Neural progenitor cell (in vitro differentiated cells): ENCODE measurements around the gene NSUN6. TPM values are rescaled to one million over a fixed set of nuclear protein-coding genes. Genes with fewer than 3 reads are reported as not detected.

Experiments
- DNase-seq: peaks from one replicate; pipeline ENCODE4 v3.0.0-alpha.2; 2016; ENCODE audit warnings: low spot score
- H2AFZ ChIP-seq: fragments of 200-600 bp; sonication (generic); replicated peaks from 2 replicates; pipeline ENCODE4 v1.6.1; 2016; ENCODE audit warnings: antibody characterized with exemption
- H3F3A ChIP-seq: fragments of 200-600 bp; sonication (generic); 2 replicates; pipeline ENCODE4 v1.6.1; 2016; ENCODE audit warnings: antibody characterized with exemption, low read depth
- H3K27ac ChIP-seq: fragments of 200-600 bp; sonication (generic); 2 replicates; pipeline ENCODE4 v1.5.1; 2016; ENCODE audit warnings: mild to moderate bottlenecking
- H3K27me3 ChIP-seq: fragments of 200-600 bp; sonication (generic); 2 replicates; pipeline ENCODE4 v1.6.1; 2016; ENCODE audit warnings: mild to moderate bottlenecking, moderate library complexity
- H3K36me3 ChIP-seq: fragments of 200-600 bp; sonication (generic); 2 replicates; pipeline ENCODE4 v1.5.1; 2016
- H3K4me1 ChIP-seq: fragments of 200-600 bp; sonication (generic); 2 replicates; pipeline ENCODE4 v1.6.1; 2016; ENCODE audit warnings: mixed run types
- H3K4me2 ChIP-seq: fragments of 200-600 bp; sonication (generic); 2 replicates; pipeline ENCODE4 v1.6.1; 2016
- H3K4me3 ChIP-seq: fragments of 200-600 bp; sonication (generic); 2 replicates; pipeline ENCODE4 v1.5.1; 2016
- H3K79me2 ChIP-seq: fragments of 200-600 bp; sonication (generic); 2 replicates; pipeline ENCODE4 v1.6.1; 2016; ENCODE audit warnings: low read depth
- H3K9ac ChIP-seq: fragments of 200-600 bp; sonication (generic); 2 replicates; pipeline ENCODE4 v1.6.1; 2016
- H3K9me3 ChIP-seq: fragments of 200-600 bp; sonication (generic); 2 replicates; pipeline ENCODE4 v1.5.1; 2016; ENCODE audit warnings: low read depth
- H4K20me1 ChIP-seq: fragments of 200-600 bp; sonication (generic); 2 replicates; pipeline ENCODE4 v1.6.1; 2016; ENCODE audit warnings: low read depth
- H3K27ac Mint-ChIP-seq: 3 replicates; pipeline ENCODE4 v1.8.0; 2021; ENCODE audit warnings: mixed read lengths
- H3K27me3 Mint-ChIP-seq: 2 replicates; pipeline ENCODE4 v1.8.0; 2022; ENCODE audit warnings: low read depth, mild to moderate bottlenecking, inconsistent platforms, moderate library complexity, mixed read lengths; ENCODE audit not compliant: insufficient read depth
- H3K36me3 Mint-ChIP-seq: 3 replicates; pipeline ENCODE4 v1.8.0; 2021; ENCODE audit warnings: mixed read lengths
- H3K4me1 Mint-ChIP-seq: 3 replicates; pipeline ENCODE4 v1.8.0; 2021; ENCODE audit warnings: mixed read lengths
- H3K4me3 Mint-ChIP-seq: 3 replicates; pipeline ENCODE4 v1.8.0; 2021; ENCODE audit warnings: mild to moderate bottlenecking, moderate library complexity, mixed read lengths
- H3K9me3 Mint-ChIP-seq: 3 replicates; pipeline ENCODE4 v1.8.0; 2020; ENCODE audit warnings: mixed read lengths
- CTCF ChIP-seq: fragments of 200-600 bp; sonication (generic); IDR thresholded peaks from 2 replicates; pipeline ENCODE4 v1.5.1; 2017; ENCODE audit warnings: antibody characterized with exemption, mild to moderate bottlenecking
- EZH2 ChIP-seq: fragments of 200-600 bp; sonication (generic); IDR thresholded peaks from 2 replicates; pipeline ENCODE4 v1.6.1; 2017; ENCODE audit warnings: antibody characterized with exemption, mild to moderate bottlenecking, moderate library complexity
- EZH2phosphoT487 ChIP-seq: fragments of 200-600 bp; sonication (generic); IDR thresholded peaks from 2 replicates; pipeline ENCODE4 v1.6.1; 2017; ENCODE audit warnings: antibody characterized with exemption
- total RNA-seq: library from RNA; depleted of rRNA; stranded (reverse); fragments of >200 nt; gene quantifications from 2 replicates; pipeline ENCODE4 v1.2.3, GENCODE V29; 2015; ENCODE audit warnings: low replicate concordance

The NSUN6 gene
- total RNA-seq, 1 donor from 2014 or later, result 21.9 TPM

- H3K9me3 ChIP-seq, result no peaks in the 10 kb centered on the region
- H3K9ac ChIP-seq, result no peak overlapping the region
- Mint-ChIP-seq H3K36me3 (peaks cover 6% of the 10 kb centered on the region), H3K4me1 (peaks cover 6% of the 10 kb centered on the region), H3K27ac (no peak overlapping the region), H3K9me3 (no peaks in the 10 kb centered on the region), H3K27me3 (peaks cover 2% of the 10 kb centered on the region), H3K4me3 (no peak overlapping the region)
- no peaks in the 10 kb centered on the region for H3K4me1 ChIP-seq
- H3K27me3 ChIP-seq, result no peaks in the 10 kb centered on the region
- no peaks in the 10 kb centered on the region for H3K79me2 ChIP-seq
- no peak overlapping the region for H2AFZ ChIP-seq
- TF ChIP-seq EZH2phosphoT487, result no peak
- TF ChIP-seq EZH2, result no peak
- TF ChIP-seq CTCF, result no peak
- H3F3A ChIP-seq, result no peaks in the 10 kb centered on the region
- DNase-seq, result no peak
- no peaks in the 10 kb centered on the region for H4K20me1 ChIP-seq
- no peak overlapping the region for H3K4me2 ChIP-seq
- no peak overlapping the region for H3K27ac ChIP-seq
- H3K4me3 ChIP-seq, result no peak overlapping the region
- H3K36me3 ChIP-seq, result peaks cover 2% of the 10 kb centered on the region
Observed at GRCh38 chr10:18606051-18606695, 45.2 kb downstream of the NSUN6 start.

GRCh38 chr10:18601321-18601720 is 50.1 kb downstream of the NSUN6 start:
- no peak for DNase-seq

GRCh38 chr10:18599392-18599791 is 52.0 kb downstream of the NSUN6 start:
- Mint-ChIP-seq H3K4me3 (no peak overlapping the region), H3K9me3 (no peaks in the 10 kb centered on the region), H3K4me1 (no peaks in the 10 kb centered on the region), H3K27ac (no peak overlapping the region), H3K27me3 (no peaks in the 10 kb centered on the region), H3K36me3 (peaks cover 8% of the 10 kb centered on the region)
- Histone ChIP-seq H2AFZ (no peak overlapping the region), H3F3A (no peaks in the 10 kb centered on the region), H3K9me3 (no peaks in the 10 kb centered on the region), H3K4me1 (no peaks in the 10 kb centered on the region), H3K4me2 (no peak overlapping the region), H3K36me3 (no peaks in the 10 kb centered on the region), H3K4me3 (no peak overlapping the region), H4K20me1 (no peaks in the 10 kb centered on the region), H3K9ac (no peak overlapping the region), H3K27me3 (no peaks in the 10 kb centered on the region), H3K27ac (no peak overlapping the region), H3K79me2 (no peaks in the 10 kb centered on the region)
- DNase-seq, result no peak
- TF ChIP-seq EZH2phosphoT487 (no peak), EZH2 (no peak), CTCF (no peak)

More at GRCh38 chr10:18601321-18601720, 50.1 kb downstream of the NSUN6 start:
- H3K9me3 ChIP-seq, result no peaks in the 10 kb centered on the region
- H4K20me1 ChIP-seq, result no peaks in the 10 kb centered on the region
- TF ChIP-seq EZH2phosphoT487 (no peak), CTCF (peak; percentile 27)
- H3K27me3 ChIP-seq, result no peaks in the 10 kb centered on the region
- no peaks in the 10 kb centered on the region for H3K36me3 ChIP-seq
- no peak overlapping the region for H2AFZ ChIP-seq
- H3K9me3 Mint-ChIP-seq, result no peaks in the 10 kb centered on the region
- H3K4me2 ChIP-seq, result no peak overlapping the region
- no peaks in the 10 kb centered on the region for H3K4me1 Mint-ChIP-seq
- no peak overlapping the region for H3K27ac ChIP-seq
- H3F3A ChIP-seq, result no peaks in the 10 kb centered on the region
- H3K27ac Mint-ChIP-seq, result no peak overlapping the region
- H3K36me3 Mint-ChIP-seq, result no peaks in the 10 kb centered on the region
- no peaks in the 10 kb centered on the region for H3K79me2 ChIP-seq
- no peak overlapping the region for H3K9ac ChIP-seq
- H3K4me3 ChIP-seq, result no peak overlapping the region
- H3K27me3 Mint-ChIP-seq, result peaks cover 2% of the 10 kb centered on the region
- H3K4me3 Mint-ChIP-seq, result no peak overlapping the region
- no peaks in the 10 kb centered on the region for H3K4me1 ChIP-seq
